ENCODE results near the gene GNAQ.

DNA sequence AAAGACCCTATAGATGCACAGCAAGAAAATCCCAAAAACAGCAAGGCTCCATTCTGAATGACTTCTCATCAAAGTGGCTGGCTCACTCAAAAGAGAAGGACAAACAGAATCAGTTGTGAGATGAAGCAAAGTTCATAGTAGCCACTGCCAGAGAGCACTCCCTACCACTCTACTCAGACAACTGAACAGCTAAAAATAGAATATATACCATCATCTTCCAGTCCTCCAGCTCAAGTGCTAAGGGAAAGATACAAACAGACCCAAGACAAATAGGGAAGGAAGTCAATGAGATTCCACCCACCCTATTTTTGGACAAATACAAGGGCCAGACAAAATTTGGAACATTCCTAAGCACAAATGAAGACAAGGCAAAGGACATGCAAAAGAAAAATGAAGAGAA, 20.6 kb downstream of the GNAQ start:
- TF ChIP-seq, protein P1, sequence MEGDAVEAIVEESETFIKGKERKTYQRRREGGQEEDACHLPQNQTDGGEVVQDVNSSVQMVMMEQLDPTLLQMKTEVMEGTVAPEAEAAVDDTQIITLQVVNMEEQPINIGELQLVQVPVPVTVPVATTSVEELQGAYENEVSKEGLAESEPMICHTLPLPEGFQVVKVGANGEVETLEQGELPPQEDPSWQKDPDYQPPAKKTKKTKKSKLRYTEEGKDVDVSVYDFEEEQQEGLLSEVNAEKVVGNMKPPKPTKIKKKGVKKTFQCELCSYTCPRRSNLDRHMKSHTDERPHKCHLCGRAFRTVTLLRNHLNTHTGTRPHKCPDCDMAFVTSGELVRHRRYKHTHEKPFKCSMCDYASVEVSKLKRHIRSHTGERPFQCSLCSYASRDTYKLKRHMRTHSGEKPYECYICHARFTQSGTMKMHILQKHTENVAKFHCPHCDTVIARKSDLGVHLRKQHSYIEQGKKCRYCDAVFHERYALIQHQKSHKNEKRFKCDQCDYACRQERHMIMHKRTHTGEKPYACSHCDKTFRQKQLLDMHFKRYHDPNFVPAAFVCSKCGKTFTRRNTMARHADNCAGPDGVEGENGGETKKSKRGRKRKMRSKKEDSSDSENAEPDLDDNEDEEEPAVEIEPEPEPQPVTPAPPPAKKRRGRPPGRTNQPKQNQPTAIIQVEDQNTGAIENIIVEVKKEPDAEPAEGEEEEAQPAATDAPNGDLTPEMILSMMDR (IDR thresholded peaks at IDR 0.05): no peak
- TF ChIP-seq NR2C2 (CRISPR knock-in tag; IDR thresholded peaks at IDR 0.05) (no peak), ATF1 (CRISPR knock-in tag; IDR thresholded peaks at IDR 0.05) (no peak), KAT7 (CRISPR knock-in tag; IDR thresholded peaks at IDR 0.05; ENCODE audit: borderline replicate concordance) (no peak)

Data from WTC11 (cell line).